ENCODE results near the gene CSNK1A1.

- TF ChIP-seq CTCF (conservative IDR thresholded peaks at IDR 0.05) (no peak), EZH2 (IDR thresholded peaks at IDR 0.05; ENCODE audit: low read depth) (no peak)
Observed at GRCh38 chr5:149545327-149545726, 5.9 kb downstream of the CSNK1A1 start.
